GM12892 (cell line): Measurements from ENCODE around the gene MGAT4D.
"Not testable (repeated sequence)": the region's sequence is repeated elsewhere in the genome, so short reads cannot be mapped to it uniquely, and the experiment has no call there.

ENCODE experiments used
- DNase-seq: peaks from one replicate; pipeline ENCODE4 v3.0.0; 2011; ENCODE audit not compliant: insufficient read length
- FAIRE-seq: peaks from 2 replicates; lab custom pipeline; 2011; peaks lifted over from hg19 to GRCh38; lab: Jason Lieb, UNC
- POLR2A ChIP-seq: IDR thresholded peaks from 2 replicates; pipeline ENCODE4 v1.6.1; 2011; ENCODE audit warnings: low read depth, low read length, control low read depth
- POLR2AphosphoS5 ChIP-seq: IDR thresholded peaks from 2 replicates; pipeline ENCODE4 v1.6.1; 2011; ENCODE audit warnings: low read depth, low read length, control low read depth
- TAF1 ChIP-seq: IDR thresholded peaks from 2 replicates; pipeline ENCODE4 v1.6.1; 2011; ENCODE audit warnings: low read depth, mild to moderate bottlenecking, control low read depth, low read length, borderline replicate concordance

Gene MGAT4D

GRCh38 chr4:140483445-140483844 lies 14.6 kb downstream of the MGAT4D start:
- FAIRE-seq: no peak
- TF ChIP-seq TAF1: no peak
- no peak for TF ChIP-seq POLR2A
- no peak for TF ChIP-seq POLR2AphosphoS5
- DNase-seq: no peak

GRCh38 chr4:140472156-140472555 lies 25.9 kb downstream of the MGAT4D start:
- DNase-seq: no peak
- TF ChIP-seq TAF1: no peak
- TF ChIP-seq POLR2AphosphoS5: no peak
- TF ChIP-seq POLR2A: no peak
- no peak for FAIRE-seq

- DNase-seq (no peak), FAIRE-seq (no peak)
- TF ChIP-seq TAF1 (no peak), POLR2AphosphoS5 (no peak), POLR2A (no peak)
Observed at GRCh38 chr4:140469791-140470733, 28.0 kb downstream of the MGAT4D start.

- no peak for FAIRE-seq
- no peak for TF ChIP-seq POLR2A
- no peak for TF ChIP-seq TAF1
- no peak for TF ChIP-seq POLR2AphosphoS5
- no peak for DNase-seq
Observed at GRCh38 chr4:140466146-140466545, 31.9 kb downstream of the MGAT4D start.

GRCh38 chr4:140463614-140464013 lies 34.5 kb downstream of the MGAT4D start:
- DNase-seq: no peak
- no peak for TF ChIP-seq POLR2AphosphoS5
- no peak for TF ChIP-seq POLR2A
- TF ChIP-seq TAF1: no peak
- no peak for FAIRE-seq

GRCh38 chr4:140463182-140463581 lies 34.9 kb downstream of the MGAT4D start:
- FAIRE-seq (no peak), DNase-seq (no peak)
- TF ChIP-seq TAF1 (no peak), POLR2A (no peak), POLR2AphosphoS5 (no peak)

- TF ChIP-seq POLR2AphosphoS5 (no peak), POLR2A (no peak), TAF1 (no peak)
- no peak for DNase-seq
- no peak for FAIRE-seq
Observed at GRCh38 chr4:140450352-140450751, 47.7 kb downstream of the MGAT4D start.

- TF ChIP-seq TAF1: no peak
- FAIRE-seq: no peak
- DNase-seq: no peak
Observed at GRCh38 chr4:140448830-140449229, 49.3 kb downstream of the MGAT4D start.

GRCh38 chr4:140448162-140448561 lies 49.9 kb downstream of the MGAT4D start:
- FAIRE-seq: no peak

GRCh38 chr4:140444347-140444746 lies 53.7 kb downstream of the MGAT4D start:
- FAIRE-seq: not testable (repeated sequence)

More at GRCh38 chr4:140448162-140448561, 49.9 kb downstream of the MGAT4D start:
- no peak for TF ChIP-seq TAF1
- no peak for TF ChIP-seq POLR2AphosphoS5
- no peak for TF ChIP-seq POLR2A
- DNase-seq: no peak

GRCh38 chr4:140439644-140440142 lies 58.4 kb downstream of the MGAT4D start:
- TF ChIP-seq TAF1 (no peak), POLR2A (no peak)
- DNase-seq (no peak), FAIRE-seq (no peak)

More at GRCh38 chr4:140444347-140444746, 53.7 kb downstream of the MGAT4D start:
- not testable (repeated sequence) for DNase-seq

- FAIRE-seq (no peak), DNase-seq (no peak)
- TF ChIP-seq POLR2AphosphoS5 (no peak), POLR2A (no peak), TAF1 (no peak)
Observed at GRCh38 chr4:140427919-140428471, 70.1 kb downstream of the MGAT4D start.
